ENCODE data around the gene EPS8L3. TPM values are rescaled to one million over a fixed set of nuclear protein-coding genes. Genes with fewer than 3 reads are reported as not detected.

Gene EPS8L3
- total and polyA plus RNA-seq, 2 of the 8 experiments (the other 6 are each of a cell fraction or from before 2014, with no cell fraction given) = not detected

- no peak for TF ChIP-seq RBBP5 (IDR thresholded peaks at IDR 0.05; ENCODE audit: borderline replicate concordance, low read depth, low read length)
- no peak for TF ChIP-seq CREB1 (IDR thresholded peaks at IDR 0.05)
- TF ChIP-seq SP4 (IDR thresholded peaks at IDR 0.05; ENCODE audit: low read length) = no peak
- no peak for TF ChIP-seq SIRT6 (IDR thresholded peaks at IDR 0.05; ENCODE audit: low read length)
- no peak for TF ChIP-seq ZNF274 (IDR thresholded peaks at IDR 0.05; ENCODE audit: borderline replicate concordance, extremely low read depth, low read length)
Measured at GRCh38 chr1:109716570-109717090, 47.1 kb downstream of the EPS8L3 start (continued).

All from H1 (cell line).